Peyer's patch (tissue), 4 donors: Measurements from ENCODE around the gene SUV39H2. TPM values are rescaled to one million over a fixed set of nuclear protein-coding genes. Genes with fewer than 3 reads are reported as not detected.

ENCODE experiments used
- DNase-seq, 3 donors: peaks; one replicate each; pipeline ENCODE4 v3.0.0-alpha.2; 2017 to 2019
- H3K27ac ChIP-seq, 4 donors: fragments of 200-600 bp; sonication (generic); one replicate each; pipeline ENCODE4 v1.5.1; 2016 to 2019
- H3K27me3 ChIP-seq, 2 donors: fragments of 200-600 bp; sonication (generic); one replicate each; pipeline ENCODE4 v1.5.1; 2019
- H3K36me3 ChIP-seq, 3 donors: fragments of 200-600 bp; sonication (generic); one replicate each; pipeline ENCODE4 v1.5.1; 2016 to 2019
- H3K4me1 ChIP-seq, 4 donors: fragments of 200-600 bp; sonication (generic); one replicate each; pipeline ENCODE4 v1.5.1; 2016 to 2019
- H3K4me3 ChIP-seq, 4 donors: fragments of 200-600 bp; sonication (generic); 1 replicate in 3 of 4; 2 replicates in 1 of 4; pipeline ENCODE4 v1.5.1; 2016 to 2019; ENCODE audit warnings: mild to moderate bottlenecking in 1 of 4
- H3K9me3 ChIP-seq, 4 donors: fragments of 200-600 bp; sonication (generic); one replicate each; pipeline ENCODE4 v1.5.1; 2016 to 2019; ENCODE audit warnings: mild to moderate bottlenecking in 1 of 4
- CTCF ChIP-seq, 6 experiments: fragments of 450-650 bp in 4 of 6; fragments of 200-600 bp in 2 of 6; sonication (generic) in 1 of 6; IDR thresholded peaks; one replicate each; pipeline ENCODE4 v1.5.1; 2017 to 2019; ENCODE audit warnings: antibody characterized with exemption in 6 of 6, mild to moderate bottlenecking in 3 of 6, moderate library complexity in 1 of 6
- POLR2A ChIP-seq, 2 donors: fragments of 450-650 bp; IDR thresholded peaks; one replicate each; pipeline ENCODE4 v1.5.1; 2017; ENCODE audit warnings: antibody characterized with exemption in 2 of 2, mild to moderate bottlenecking in 2 of 2, moderate library complexity in 2 of 2
- total RNA-seq, 4 donors: library from RNA; depleted of rRNA; stranded (reverse); fragments of >200 nt; gene quantifications; one replicate each; pipeline ENCODE4 v1.1.0, GENCODE V29; 2016

The SUV39H2 gene
- total RNA-seq, 4 donors from 2014 or later, result 2.5 to 22.3 (median 9.0) TPM

GRCh38 chr10:14952851-14953423 lies 74.3 kb downstream of the SUV39H2 start:
- H3K4me3 ChIP-seq, result peak overlapping the region; percentile 54 to 82 (median 76)
- DNase-seq, result no peak
- H3K36me3 ChIP-seq, result peaks cover 0 to 4% (median 0%) of the 10 kb centered on the region in 3 donors
- TF ChIP-seq POLR2A (IDR thresholded peaks at IDR 0.05) (no peak), CTCF (IDR thresholded peaks at IDR 0.05) (no peak)
- no peaks in the 10 kb centered on the region for H3K9me3 ChIP-seq
- no peaks in the 10 kb centered on the region for H3K27me3 ChIP-seq
- H3K4me1 ChIP-seq, result peaks cover 0 to 18% (median 12%) of the 10 kb centered on the region in 4 donors
- peak overlapping the region; percentile 85 to 97 (median 90) for H3K27ac ChIP-seq

- Histone ChIP-seq H3K36me3 (no peaks in the 10 kb centered on the region), H3K9me3 (no peaks in the 10 kb centered on the region), H3K4me1 (peaks cover 0 to 18% (median 12%) of the 10 kb centered on the region in 4 donors), H3K27me3 (no peaks in the 10 kb centered on the region), H3K27ac (peak overlapping the region; percentile 85 to 97 (median 90)), H3K4me3 (peak overlapping the region; percentile 54 to 82 (median 76))
- TF ChIP-seq POLR2A (IDR thresholded peaks at IDR 0.05) (no peak), CTCF (IDR thresholded peaks at IDR 0.05) (peak in 1 of 6 experiments; percentile 6)
- DNase-seq, result peak in 1 of 3 donors; percentile 71
Observed at GRCh38 chr10:14953424-14954000, 74.8 kb downstream of the SUV39H2 start.

Other genes starting within 250 kb of the SUV39H2 start
- gene FAM107B, start 104.0 kb upstream of the SUV39H2 start, total RNA-seq, result 10 to 100 TPM; 36.6 to 89.1 (median 39.6) TPM
- gene CDNF, start 40.8 kb upstream of the SUV39H2 start, total RNA-seq, result 1 to 10 TPM in 3 of 4 donors, not detected in 1; 3.1 to 6.7 (median 4.0) TPM
- gene HSPA14, start 40.6 kb upstream of the SUV39H2 start, total RNA-seq, result 10 to 100 TPM; 11.4 to 20.6 (median 12.0) TPM
- 10 to 100 TPM in 3 of 4 donors, 1 to 10 TPM in 1; 9.1 to 12.8 (median 10.3) TPM for gene MSANTD7, start 40.6 kb upstream of the SUV39H2 start, total RNA-seq
- gene DCLRE1C, start 75.2 kb downstream of the SUV39H2 start, total RNA-seq, result 10 to 100 TPM; 10.9 to 18.2 (median 16.5) TPM
- not detected for gene MEIG1, start 80.5 kb downstream of the SUV39H2 start, total RNA-seq
- gene OLAH, start 165.1 kb downstream of the SUV39H2 start, total RNA-seq, result not detected
- 1 to 10 TPM in 1 of 4 donors, under 1 TPM in 1, not detected in 2; 0.70 to 1.1 TPM for gene ACBD7, start 209.9 kb downstream of the SUV39H2 start, total RNA-seq
- gene RPP38, start 218.5 kb downstream of the SUV39H2 start, total RNA-seq, result 10 to 100 TPM; 13.5 to 21.5 (median 19.6) TPM